ENCODE measurements around the gene AP3B1.

The AP3B1 gene

DNA sequence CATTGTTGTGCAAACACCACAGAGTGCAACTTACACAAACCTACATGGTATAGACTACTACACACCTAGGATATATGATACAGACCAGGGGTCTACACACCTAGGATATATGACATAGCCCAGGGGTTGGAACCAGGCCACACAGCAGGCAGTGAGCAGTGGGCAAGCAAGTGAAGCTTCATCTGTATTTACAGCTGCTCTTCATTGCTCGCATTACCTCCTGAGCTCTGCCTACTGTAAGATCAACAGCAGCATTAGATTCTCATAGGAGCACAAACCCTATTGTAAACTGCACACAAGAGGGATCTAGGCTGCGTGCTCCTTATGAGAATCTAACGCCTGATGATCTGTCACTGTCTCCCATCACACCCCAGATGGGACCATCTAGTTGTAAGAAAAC is 56.6 kb downstream of the AP3B1 start:
- H3K4ac ChIP-seq (ENCODE audit: low read depth, low read length) = no peak overlapping the region
- no peak overlapping the region for H2BK120ac ChIP-seq (ENCODE audit: low read depth, low read length)

DNA sequence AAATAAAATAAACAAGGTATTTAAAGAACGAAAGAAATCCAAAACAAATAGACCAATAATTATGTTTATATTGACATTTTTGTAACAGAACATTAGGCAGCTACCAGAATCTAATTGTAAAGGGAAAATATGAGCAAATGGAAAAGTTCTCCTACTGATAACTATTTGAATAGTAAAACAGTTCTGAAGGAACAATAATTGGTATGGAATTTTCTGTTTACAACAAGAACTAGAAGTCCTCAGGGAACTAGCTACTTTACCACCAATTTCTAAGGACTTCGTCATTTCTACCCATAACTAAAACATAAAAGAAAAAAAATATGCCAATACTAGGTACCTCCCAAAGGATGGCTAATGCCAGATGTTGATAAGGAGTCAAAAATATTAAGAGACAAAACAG is 58.5 kb downstream of the AP3B1 start:
- no peaks in the 10 kb centered on the region for H3K79me2 ChIP-seq (ENCODE audit: control insufficient read depth, insufficient read depth, low read length)
- H3K36me3 ChIP-seq (ENCODE audit: control insufficient read depth, insufficient read depth, low read length) = no peaks in the 10 kb centered on the region
- no peak overlapping the region for H3K9ac ChIP-seq (ENCODE audit: low read length)
- H3K79me1 ChIP-seq (ENCODE audit: low read length) = peaks cover 2% of the 10 kb centered on the region
- no peak overlapping the region for H4K5ac ChIP-seq (ENCODE audit: low read length)
- H4K8ac ChIP-seq (ENCODE audit: low read depth, low read length) = no peak overlapping the region
- no peak overlapping the region for H2AK5ac ChIP-seq (ENCODE audit: low read length)
- no peak overlapping the region for H3K4ac ChIP-seq (ENCODE audit: low read depth, low read length)
- H2BK15ac ChIP-seq (replicated peaks; ENCODE audit: low read depth) = no peak overlapping the region
- H2BK120ac ChIP-seq (ENCODE audit: low read depth, low read length) = no peak overlapping the region
- no peak for DNase-seq
- H3K18ac ChIP-seq (ENCODE audit: low read length) = no peak overlapping the region
- H3K4me1 ChIP-seq (ENCODE audit: control insufficient read depth, low read depth, low read length) = no peaks in the 10 kb centered on the region
- no peak overlapping the region for H3K23ac ChIP-seq (ENCODE audit: low read length)
- WGBS (ENCODE audit: extremely low coverage, insufficient coverage, low lambda C conversion rate) = no CpG with 5 or more reads among the region's 2 CpGs
- H3K27me3 ChIP-seq (ENCODE audit: insufficient read depth, low read length, poor library complexity) = no peaks in the 10 kb centered on the region
- H3K56ac ChIP-seq (ENCODE audit: low read length) = no peak overlapping the region
- no peak overlapping the region for H3K4me3 ChIP-seq (ENCODE audit: low read length)
- no peak overlapping the region for H3K27ac ChIP-seq (ENCODE audit: low read depth, low read length)
- H2BK5ac ChIP-seq (ENCODE audit: low read length) = no peak overlapping the region
- no peak overlapping the region for H3K4me2 ChIP-seq (ENCODE audit: low read length)

More for the DNA sequence above, 56.6 kb downstream of the AP3B1 start:
- no peak overlapping the region for H3K4me3 ChIP-seq (ENCODE audit: low read length)
- no peaks in the 10 kb centered on the region for H3K79me2 ChIP-seq (ENCODE audit: control insufficient read depth, insufficient read depth, low read length)
- no peak for DNase-seq
- whole genome bisulfite sequencing (ENCODE audit: extremely low coverage, insufficient coverage, low lambda C conversion rate) = no CpG with 5 or more reads among the region's 3 CpGs
- no peak overlapping the region for H3K23ac ChIP-seq (ENCODE audit: low read length)
- H3K36me3 ChIP-seq (ENCODE audit: control insufficient read depth, insufficient read depth, low read length) = no peaks in the 10 kb centered on the region
- peaks cover 2% of the 10 kb centered on the region for H3K79me1 ChIP-seq (ENCODE audit: low read length)
- no peak overlapping the region for H4K8ac ChIP-seq (ENCODE audit: low read depth, low read length)
- H3K4me2 ChIP-seq (ENCODE audit: low read length) = no peak overlapping the region
- H2AK5ac ChIP-seq (ENCODE audit: low read length) = no peak overlapping the region
- H3K9ac ChIP-seq (ENCODE audit: low read length) = no peak overlapping the region
- no peaks in the 10 kb centered on the region for H3K4me1 ChIP-seq (ENCODE audit: control insufficient read depth, low read depth, low read length)
- H2BK15ac ChIP-seq (replicated peaks; ENCODE audit: low read depth) = no peak overlapping the region
- H4K5ac ChIP-seq (ENCODE audit: low read length) = no peak overlapping the region
- H3K56ac ChIP-seq (ENCODE audit: low read length) = no peak overlapping the region
- no peaks in the 10 kb centered on the region for H3K27me3 ChIP-seq (ENCODE audit: insufficient read depth, low read length, poor library complexity)
- H2BK5ac ChIP-seq (ENCODE audit: low read length) = no peak overlapping the region
- no peak overlapping the region for H3K18ac ChIP-seq (ENCODE audit: low read length)
- no peak overlapping the region for H3K27ac ChIP-seq (ENCODE audit: low read depth, low read length)

DNA sequence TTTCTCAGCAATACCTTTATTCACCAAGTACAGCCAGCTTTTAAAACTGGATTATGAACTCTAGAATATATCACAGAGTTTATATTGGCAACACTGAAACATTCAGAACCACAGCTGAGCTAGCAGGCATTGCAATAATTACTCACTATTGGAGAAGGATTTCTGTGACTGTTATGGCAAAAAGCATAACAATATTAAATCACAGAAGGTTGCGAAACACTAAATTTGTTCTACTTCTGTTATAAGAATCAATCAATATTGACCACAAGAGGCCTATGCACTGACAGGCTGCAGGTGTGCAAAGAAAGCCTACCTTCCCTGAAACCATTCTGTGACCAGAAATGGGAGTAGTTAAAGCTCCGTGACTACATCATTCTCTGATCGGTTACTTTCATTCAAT is 59.2 kb downstream of the AP3B1 start:
- Histone ChIP-seq H3K18ac (ENCODE audit: low read length) (no peak overlapping the region), H3K79me1 (ENCODE audit: low read length) (peaks cover 2% of the 10 kb centered on the region), H4K8ac (ENCODE audit: low read depth, low read length) (no peak overlapping the region), H3K4me3 (ENCODE audit: low read length) (no peak overlapping the region), H3K79me2 (ENCODE audit: control insufficient read depth, insufficient read depth, low read length) (no peaks in the 10 kb centered on the region), H3K27ac (ENCODE audit: low read depth, low read length) (no peak overlapping the region), H3K4me1 (ENCODE audit: control insufficient read depth, low read depth, low read length) (no peaks in the 10 kb centered on the region), H3K56ac (ENCODE audit: low read length) (no peak overlapping the region), H2BK15ac (replicated peaks; ENCODE audit: low read depth) (no peak overlapping the region), H3K36me3 (ENCODE audit: control insufficient read depth, insufficient read depth, low read length) (no peaks in the 10 kb centered on the region), H3K27me3 (ENCODE audit: insufficient read depth, low read length, poor library complexity) (no peaks in the 10 kb centered on the region), H3K4ac (ENCODE audit: low read depth, low read length) (no peak overlapping the region), H3K9ac (ENCODE audit: low read length) (no peak overlapping the region), H2BK5ac (ENCODE audit: low read length) (no peak overlapping the region), H3K4me2 (ENCODE audit: low read length) (no peak overlapping the region), H3K23ac (ENCODE audit: low read length) (no peak overlapping the region), H2AK5ac (ENCODE audit: low read length) (no peak overlapping the region), H4K5ac (ENCODE audit: low read length) (no peak overlapping the region), H2BK120ac (ENCODE audit: low read depth, low read length) (no peak overlapping the region)
- no peak for DNase-seq
- no CpG with 5 or more reads among the region's 3 CpGs for whole genome bisulfite sequencing (ENCODE audit: extremely low coverage, insufficient coverage, low lambda C conversion rate)

DNA sequence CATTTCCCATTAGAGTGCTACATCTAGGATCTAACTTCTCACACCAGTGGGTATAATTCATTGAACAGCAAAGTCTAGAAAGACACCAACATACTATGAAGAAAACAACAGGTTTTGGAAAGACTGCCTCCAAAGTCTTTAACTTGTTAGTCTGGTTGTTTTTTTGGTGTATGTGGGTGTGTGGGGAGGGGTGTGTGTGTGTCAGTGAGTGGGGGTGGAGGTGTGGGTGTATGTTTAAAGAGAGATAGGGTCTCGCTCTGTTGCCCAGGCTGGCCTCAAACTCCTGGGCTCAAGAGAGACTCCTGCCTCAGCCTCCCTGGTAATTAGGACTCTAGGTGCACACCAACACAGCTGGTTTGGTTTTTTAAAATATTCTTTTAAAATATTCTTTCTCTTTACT is 59.7 kb downstream of the AP3B1 start:
- no peak overlapping the region for H3K27ac ChIP-seq (ENCODE audit: low read depth, low read length)
- H3K23ac ChIP-seq (ENCODE audit: low read length) = no peak overlapping the region
- no CpG with 5 or more reads among the region's 1 CpG for WGBS (ENCODE audit: extremely low coverage, insufficient coverage, low lambda C conversion rate)
- H3K27me3 ChIP-seq (ENCODE audit: insufficient read depth, low read length, poor library complexity) = no peaks in the 10 kb centered on the region
- H4K8ac ChIP-seq (ENCODE audit: low read depth, low read length) = no peak overlapping the region
- H2AK5ac ChIP-seq (ENCODE audit: low read length) = no peak overlapping the region
- no peaks in the 10 kb centered on the region for H3K4me1 ChIP-seq (ENCODE audit: control insufficient read depth, low read depth, low read length)
- DNase-seq = no peak
- H3K79me2 ChIP-seq (ENCODE audit: control insufficient read depth, insufficient read depth, low read length) = no peaks in the 10 kb centered on the region
- H2BK120ac ChIP-seq (ENCODE audit: low read depth, low read length) = no peak overlapping the region
- H3K9ac ChIP-seq (ENCODE audit: low read length) = no peak overlapping the region
- H3K79me1 ChIP-seq (ENCODE audit: low read length) = peaks cover 2% of the 10 kb centered on the region
- H3K4ac ChIP-seq (ENCODE audit: low read depth, low read length) = no peak overlapping the region
- H2BK5ac ChIP-seq (ENCODE audit: low read length) = no peak overlapping the region
- no peak overlapping the region for H2BK15ac ChIP-seq (replicated peaks; ENCODE audit: low read depth)
- H3K18ac ChIP-seq (ENCODE audit: low read length) = no peak overlapping the region
- no peak overlapping the region for H4K5ac ChIP-seq (ENCODE audit: low read length)
- no peak overlapping the region for H3K4me3 ChIP-seq (ENCODE audit: low read length)
- H3K36me3 ChIP-seq (ENCODE audit: control insufficient read depth, insufficient read depth, low read length) = no peaks in the 10 kb centered on the region
- H3K4me2 ChIP-seq (ENCODE audit: low read length) = no peak overlapping the region
- H3K56ac ChIP-seq (ENCODE audit: low read length) = no peak overlapping the region

DNA sequence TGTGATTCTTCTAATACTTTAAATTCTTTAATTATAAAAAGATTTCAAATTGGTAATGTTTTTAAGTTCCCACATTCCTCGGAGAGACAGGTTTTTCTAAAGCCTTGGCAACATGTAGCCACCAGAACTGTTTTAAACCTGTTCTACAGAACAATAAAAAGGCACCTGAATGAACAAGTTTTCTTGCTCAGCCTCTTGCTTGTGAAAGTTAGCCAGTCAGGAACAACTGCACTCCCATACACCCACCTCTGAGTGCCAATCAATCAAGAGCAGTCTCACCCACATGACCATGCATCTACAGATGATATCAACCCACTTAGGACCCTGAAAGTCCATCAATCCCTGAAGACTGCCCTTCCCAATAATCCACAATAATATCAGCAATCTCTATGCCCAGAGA is 62.3 kb downstream of the AP3B1 start:
- Histone ChIP-seq H3K56ac (ENCODE audit: low read length) (no peak overlapping the region), H3K9ac (ENCODE audit: low read length) (no peak overlapping the region), H3K27me3 (ENCODE audit: insufficient read depth, low read length, poor library complexity) (no peaks in the 10 kb centered on the region), H3K4me2 (ENCODE audit: low read length) (no peak overlapping the region), H3K4ac (ENCODE audit: low read depth, low read length) (no peak overlapping the region), H3K23ac (ENCODE audit: low read length) (no peak overlapping the region), H3K27ac (ENCODE audit: low read depth, low read length) (no peak overlapping the region), H3K36me3 (ENCODE audit: control insufficient read depth, insufficient read depth, low read length) (no peaks in the 10 kb centered on the region), H2BK15ac (replicated peaks; ENCODE audit: low read depth) (no peak overlapping the region), H2BK5ac (ENCODE audit: low read length) (no peak overlapping the region), H3K18ac (ENCODE audit: low read length) (no peak overlapping the region), H3K79me1 (ENCODE audit: low read length) (no peaks in the 10 kb centered on the region), H4K5ac (ENCODE audit: low read length) (no peak overlapping the region), H3K4me3 (ENCODE audit: low read length) (no peak overlapping the region), H2AK5ac (ENCODE audit: low read length) (no peak overlapping the region), H3K79me2 (ENCODE audit: control insufficient read depth, insufficient read depth, low read length) (no peaks in the 10 kb centered on the region), H4K8ac (ENCODE audit: low read depth, low read length) (no peak overlapping the region), H2BK120ac (ENCODE audit: low read depth, low read length) (no peak overlapping the region), H3K4me1 (ENCODE audit: control insufficient read depth, low read depth, low read length) (no peaks in the 10 kb centered on the region)
- DNase-seq = no peak
- no CpG with 5 or more reads among the region's 1 CpG for WGBS (ENCODE audit: extremely low coverage, insufficient coverage, low lambda C conversion rate)

DNA sequence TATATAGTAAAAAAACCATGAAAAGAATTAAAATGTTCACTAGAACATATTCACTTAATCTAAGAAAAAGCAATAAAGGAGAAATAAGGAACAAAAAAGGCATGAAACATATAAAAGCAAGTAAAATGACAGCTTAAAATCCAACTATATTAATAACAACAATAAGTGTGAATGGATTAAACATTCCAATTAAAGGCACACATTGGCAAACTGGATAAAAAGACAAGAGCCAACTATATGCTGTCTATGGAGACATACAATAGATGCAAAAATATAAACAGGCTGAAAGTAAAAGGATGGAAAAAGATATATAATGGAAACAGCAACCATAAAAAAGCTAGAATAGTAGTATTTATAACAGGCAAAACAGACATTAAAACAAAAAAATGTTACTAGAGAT is 70.1 kb downstream of the AP3B1 start:
- Histone ChIP-seq H3K27ac (ENCODE audit: low read depth, low read length) (no peak overlapping the region), H4K8ac (ENCODE audit: low read depth, low read length) (no peak overlapping the region), H4K5ac (ENCODE audit: low read length) (no peak overlapping the region), H3K23ac (ENCODE audit: low read length) (no peak overlapping the region), H2BK120ac (ENCODE audit: low read depth, low read length) (no peak overlapping the region), H3K79me2 (ENCODE audit: control insufficient read depth, insufficient read depth, low read length) (no peaks in the 10 kb centered on the region), H2AK5ac (ENCODE audit: low read length) (no peak overlapping the region), H3K4me3 (ENCODE audit: low read length) (no peak overlapping the region), H3K27me3 (ENCODE audit: insufficient read depth, low read length, poor library complexity) (no peaks in the 10 kb centered on the region), H3K79me1 (ENCODE audit: low read length) (no peaks in the 10 kb centered on the region), H3K9ac (ENCODE audit: low read length) (no peak overlapping the region), H3K18ac (ENCODE audit: low read length) (no peak overlapping the region), H2BK5ac (ENCODE audit: low read length) (no peak overlapping the region), H3K36me3 (ENCODE audit: control insufficient read depth, insufficient read depth, low read length) (no peaks in the 10 kb centered on the region), H2BK15ac (replicated peaks; ENCODE audit: low read depth) (no peak overlapping the region), H3K56ac (ENCODE audit: low read length) (no peak overlapping the region), H3K4ac (ENCODE audit: low read depth, low read length) (no peak overlapping the region), H3K4me2 (ENCODE audit: low read length) (no peak overlapping the region), H3K4me1 (ENCODE audit: control insufficient read depth, low read depth, low read length) (no peaks in the 10 kb centered on the region)
- DNase-seq = no peak

All from mesendoderm (in vitro differentiated cells).